ENCODE data around the gene NUDT12. TPM values are rescaled to one million over a fixed set of nuclear protein-coding genes. Genes with fewer than 3 reads are reported as not detected.

The NUDT12 gene
- total and polyA plus RNA-seq, 12 donors: 4.4 to 17.0 (median 12.4) TPM

GRCh38 chr5:103522586-103522985 is 40.0 kb downstream of the NUDT12 start:
- H3K4me3 ChIP-seq: no peak overlapping the region
- H3K27me3 ChIP-seq: no peaks in the 10 kb centered on the region
- DNase-seq (no peak), ATAC-seq (no peak)
- no peak for TF ChIP-seq CTCF (IDR thresholded peaks at IDR 0.05)
- H3K4me1 ChIP-seq: peaks cover 0 to 11% (median 0%) of the 10 kb centered on the region in 9 donors
- no peaks in the 10 kb centered on the region for H3K36me3 ChIP-seq
- intact Hi-C loops (cut with DNase I): no loop called here
- H3K9me3 ChIP-seq: no peaks in the 10 kb centered on the region
- H3K27ac ChIP-seq: no peak overlapping the region
- WGBS, 2 donors: 44 to 61% methylated on average over 5 of the region's 5 CpGs

GRCh38 chr5:103519550-103519949 is 43.0 kb downstream of the NUDT12 start:
- Histone ChIP-seq H3K4me1 (no peaks in the 10 kb centered on the region), H3K27me3 (no peaks in the 10 kb centered on the region), H3K4me3 (no peak overlapping the region), H3K27ac (no peak overlapping the region), H3K9me3 (no peaks in the 10 kb centered on the region), H3K36me3 (no peaks in the 10 kb centered on the region)
- DNase-seq: no peak
- WGBS, 2 donors: 74 to 85% methylated on average over 4 of the region's 4 CpGs
- no peak for ATAC-seq
- intact Hi-C loops (cut with DNase I): no loop called here
- TF ChIP-seq CTCF (IDR thresholded peaks at IDR 0.05): no peak

GRCh38 chr5:103514371-103514770 is 48.2 kb downstream of the NUDT12 start:
- 92 to 100% methylated on average over 1 of the region's 1 CpG for WGBS, 2 donors
- Histone ChIP-seq H3K27ac (no peak overlapping the region), H3K9me3 (no peaks in the 10 kb centered on the region), H3K4me1 (no peaks in the 10 kb centered on the region), H3K27me3 (no peaks in the 10 kb centered on the region), H3K4me3 (no peak overlapping the region), H3K36me3 (no peaks in the 10 kb centered on the region)
- no peak for TF ChIP-seq CTCF (IDR thresholded peaks at IDR 0.05)
- no peak for ATAC-seq
- DNase-seq: no peak
- intact Hi-C loops (cut with DNase I): no loop called here

GRCh38 chr5:103513701-103514100 is 48.9 kb downstream of the NUDT12 start:
- ATAC-seq (no peak), DNase-seq (no peak)
- Histone ChIP-seq H3K9me3 (no peaks in the 10 kb centered on the region), H3K27me3 (no peaks in the 10 kb centered on the region), H3K36me3 (no peaks in the 10 kb centered on the region), H3K4me1 (no peaks in the 10 kb centered on the region), H3K27ac (no peak overlapping the region), H3K4me3 (no peak overlapping the region)
- TF ChIP-seq CTCF (IDR thresholded peaks at IDR 0.05): no peak
- intact Hi-C loops (cut with DNase I): no loop called here
- WGBS, 2 donors: 37 to 43% methylated on average over 1 of the region's 1 CpG

All from heart right ventricle (tissue), 16 donors.